OCI-M2 (cell line): Measurements from ENCODE around the gene PCSK9.
"Not testable (repeated sequence)": the region's sequence is repeated elsewhere in the genome, so short reads cannot be mapped to it uniquely, and the experiment has no call there.

Source experiments
- DNase-seq: peaks from one replicate; lab custom pipeline; 2025; ENCODE audit not compliant: unreplicated experiment; lab: John Stamatoyannopoulos, UW

The PCSK9 gene

GRCh38 chr1:55007625-55008024 is 31.7 kb upstream of the PCSK9 start:
- DNase-seq, result no peak

DNA sequence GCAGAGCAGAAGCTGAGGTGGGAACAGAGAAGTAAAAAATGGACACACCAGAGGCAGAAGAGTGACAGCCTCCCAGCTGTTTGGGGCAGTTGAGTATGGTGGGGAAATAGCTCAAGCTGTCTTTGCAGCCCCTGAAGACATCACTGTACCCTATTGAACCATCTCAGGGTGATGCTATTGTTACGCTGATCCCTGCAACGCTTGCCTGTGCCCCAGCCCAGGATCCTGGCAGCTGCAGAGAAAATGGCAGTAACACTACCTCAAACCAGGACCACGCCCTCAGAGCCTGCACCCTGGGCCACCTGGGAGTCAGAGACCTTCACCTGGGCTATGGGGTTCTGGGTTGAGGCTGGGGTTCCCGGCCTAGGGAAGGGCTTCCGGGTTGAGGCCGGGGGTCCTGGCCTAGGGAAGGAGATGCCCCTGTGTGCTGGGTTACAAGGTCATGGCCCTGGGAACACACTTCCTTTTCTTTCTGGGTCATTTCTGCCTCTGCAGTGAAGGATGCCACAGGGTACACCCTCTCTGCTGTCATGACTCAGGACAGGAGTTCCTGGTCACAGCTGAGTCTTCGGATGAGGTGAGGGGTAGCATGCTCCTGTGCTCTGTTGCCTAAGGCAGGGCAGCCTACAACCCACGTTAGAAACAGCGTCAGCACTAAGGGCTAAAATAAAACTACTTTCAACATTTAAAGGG is 29.0 kb upstream of the PCSK9 start:
- no peak for DNase-seq

DNA sequence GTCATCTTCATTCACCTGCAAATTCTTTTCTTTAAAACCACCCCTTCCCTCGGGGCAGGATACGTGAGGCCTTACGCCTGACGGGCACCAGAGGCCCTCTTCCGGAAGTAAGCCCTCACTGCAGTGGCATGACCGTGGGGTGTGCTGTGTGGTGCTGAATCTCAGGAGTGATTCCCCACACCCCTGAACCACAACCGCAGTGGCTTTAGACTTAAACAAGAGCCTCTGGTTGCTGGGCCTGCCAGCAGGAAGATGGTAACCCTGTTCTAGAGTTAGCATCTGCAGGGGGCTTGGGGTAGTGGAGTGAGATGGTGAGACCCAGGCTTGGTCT is 28.5 kb upstream of the PCSK9 start:
- DNase-seq, result no peak

DNA sequence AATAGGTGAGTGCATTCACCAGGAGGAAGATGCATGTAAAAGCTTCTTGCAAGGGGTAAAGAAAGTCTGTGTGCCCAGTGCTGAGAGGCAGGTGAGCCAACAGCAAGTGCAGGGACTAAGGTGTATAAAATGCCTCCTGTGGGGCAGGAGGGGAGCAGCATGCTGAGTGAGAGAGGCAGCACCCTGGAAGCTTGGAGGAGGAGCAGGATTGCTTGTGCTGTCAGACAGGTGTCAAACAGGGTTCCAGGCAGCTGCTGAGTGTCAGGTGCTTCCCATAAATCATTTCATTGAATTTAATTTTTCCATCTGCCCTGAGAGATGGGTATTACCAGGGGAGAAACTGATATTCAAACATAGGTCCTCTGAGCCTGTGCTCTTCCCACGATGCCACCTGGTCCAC is 26.7 kb upstream of the PCSK9 start:
- no peak for DNase-seq

DNA sequence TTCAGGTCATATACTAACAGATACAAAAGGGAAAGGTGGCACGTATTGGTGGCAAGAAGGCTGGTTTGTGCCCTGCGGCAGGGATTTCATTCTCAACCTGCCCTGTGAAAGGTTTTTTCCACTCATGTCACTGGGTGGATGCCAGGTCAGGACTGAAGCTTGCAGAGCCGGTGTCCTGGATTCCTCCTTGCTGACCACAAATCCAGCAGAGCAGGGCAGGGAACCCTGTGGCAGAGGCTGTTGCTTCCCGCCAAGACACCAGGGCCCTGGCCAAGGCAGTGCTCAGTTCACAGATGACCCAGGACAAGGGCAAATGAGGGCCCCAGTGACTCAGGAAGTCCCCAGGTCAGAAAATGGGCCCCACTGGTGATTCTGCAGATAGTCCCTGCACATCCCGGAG is 24.2 kb upstream of the PCSK9 start:
- DNase-seq, result no peak

- DNase-seq, result no peak
Measured at GRCh38 chr1:55015731-55016620, 23.4 kb upstream of the PCSK9 start.

GRCh38 chr1:55018395-55018794 is 21.0 kb upstream of the PCSK9 start:
- no peak for DNase-seq

- peak; percentile 2 for DNase-seq
Measured at GRCh38 chr1:55021942-55022546, 17.3 kb upstream of the PCSK9 start.

GRCh38 chr1:55024163-55024562 is 15.2 kb upstream of the PCSK9 start:
- not testable (repeated sequence) for DNase-seq

DNA sequence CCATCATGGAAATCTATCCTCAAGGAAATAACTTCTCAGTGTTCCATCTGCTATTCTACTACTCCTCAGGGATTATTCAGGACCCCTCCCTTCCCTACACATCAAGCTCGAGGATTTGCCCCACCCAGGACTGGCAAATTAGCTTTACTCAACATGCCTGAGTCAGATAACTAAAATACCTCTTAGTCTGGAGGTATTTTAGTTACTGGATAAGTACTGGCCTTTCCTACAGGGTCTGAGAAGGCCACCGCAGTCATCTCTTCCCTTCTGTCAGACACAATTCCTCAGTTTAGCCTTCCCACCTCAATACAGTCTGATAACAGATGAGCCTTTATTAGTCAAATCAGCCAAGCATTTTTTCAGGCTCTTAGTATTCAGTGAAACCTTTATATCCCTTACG is 12.7 kb upstream of the PCSK9 start:
- DNase-seq, result not testable (repeated sequence)

DNA sequence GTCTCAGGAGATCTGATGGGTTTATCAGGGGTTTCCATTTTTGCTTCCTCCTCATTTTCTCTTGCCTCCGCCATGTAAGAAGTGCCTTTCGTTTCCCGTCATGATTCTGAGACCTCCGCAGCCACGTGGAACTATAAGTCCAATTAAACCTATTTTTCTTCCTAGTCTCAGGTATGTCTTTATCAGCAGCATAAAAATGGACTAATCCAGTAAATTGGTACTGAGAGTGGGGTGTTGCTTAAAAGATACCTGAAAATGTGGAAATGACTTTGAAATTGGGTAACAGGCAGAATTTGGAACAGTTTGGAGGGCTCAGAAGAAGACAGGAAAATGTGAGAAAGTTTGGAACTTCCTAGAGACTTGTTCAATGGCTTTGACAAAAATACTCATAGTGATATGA is 8.2 kb upstream of the PCSK9 start:
- DNase-seq, result not testable (repeated sequence)

GRCh38 chr1:55033265-55033614 is 6.1 kb upstream of the PCSK9 start:
- DNase-seq, result no peak

GRCh38 chr1:55034476-55035133 is 4.7 kb upstream of the PCSK9 start:
- no peak for DNase-seq

DNA sequence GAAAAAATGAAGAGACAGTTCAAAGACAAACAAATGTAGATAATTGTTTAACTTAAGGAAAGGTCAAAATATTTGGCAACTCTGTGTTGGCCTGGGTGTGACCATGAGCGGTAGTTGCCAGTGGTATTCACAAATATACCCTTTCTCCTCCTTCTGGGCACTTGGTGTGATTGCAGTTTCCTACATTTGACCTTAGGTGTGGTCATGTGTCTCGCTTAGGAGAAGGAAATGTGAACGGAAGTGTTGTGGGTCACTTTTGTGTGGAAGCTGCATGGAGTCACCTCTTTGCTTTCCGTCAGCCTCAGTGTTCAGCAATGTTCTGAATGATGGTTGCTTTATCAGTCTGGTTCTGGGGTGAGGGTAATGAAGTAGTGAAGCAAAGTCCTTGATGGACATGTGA is 3.4 kb upstream of the PCSK9 start:
- DNase-seq, result no peak

- DNase-seq, result no peak
Measured at GRCh38 chr1:55037733-55038551, 1.4 kb upstream of the PCSK9 start.

GRCh38 chr1:55038552-55038838 is 853 bp upstream of the PCSK9 start:
- no peak for DNase-seq

- DNase-seq, result no peak
Measured at GRCh38 chr1:55038974-55039341, 390 bp upstream of the PCSK9 start.

DNA sequence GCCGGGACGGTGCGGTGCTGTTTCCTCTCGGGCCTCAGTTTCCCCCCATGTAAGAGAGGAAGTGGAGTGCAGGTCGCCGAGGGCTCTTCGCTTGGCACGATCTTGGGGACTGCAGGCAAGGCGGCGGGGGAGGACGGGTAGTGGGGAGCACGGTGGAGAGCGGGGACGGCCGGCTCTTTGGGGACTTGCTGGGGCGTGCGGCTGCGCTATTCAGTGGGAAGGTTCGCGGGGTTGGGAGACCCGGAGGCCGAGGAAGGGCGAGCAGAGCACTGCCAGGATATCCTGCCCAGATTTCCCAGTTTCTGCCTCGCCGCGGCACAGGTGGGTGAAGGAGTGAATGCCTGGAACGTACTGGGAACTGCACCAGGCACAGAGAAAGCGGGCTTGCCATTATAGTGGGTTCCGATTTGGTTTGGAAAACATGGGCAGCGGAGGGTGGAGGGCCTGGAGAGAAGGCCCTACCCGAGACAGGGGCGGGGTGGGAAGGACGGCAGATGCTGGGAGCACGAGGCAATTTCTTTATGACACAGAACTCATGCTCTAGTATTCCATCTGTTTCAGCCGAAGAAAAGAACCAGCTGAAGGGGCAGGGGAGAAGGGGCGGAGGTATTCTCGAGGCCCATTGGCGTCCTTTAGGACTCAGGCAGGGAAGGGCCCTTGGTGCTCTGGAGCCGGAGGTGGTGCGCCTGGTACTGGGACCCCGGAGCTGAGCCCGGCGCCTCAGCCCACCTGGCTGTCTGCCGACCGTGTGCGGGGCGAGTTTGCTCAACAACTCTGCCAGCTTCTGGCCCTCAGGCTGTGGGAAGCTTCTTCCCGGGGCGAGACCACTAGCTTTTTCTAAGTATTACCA is 960 bp downstream of the PCSK9 start:
- DNase-seq, result no peak

GRCh38 chr1:55040933-55041494 is 1.7 kb downstream of the PCSK9 start:
- no peak for DNase-seq

DNA sequence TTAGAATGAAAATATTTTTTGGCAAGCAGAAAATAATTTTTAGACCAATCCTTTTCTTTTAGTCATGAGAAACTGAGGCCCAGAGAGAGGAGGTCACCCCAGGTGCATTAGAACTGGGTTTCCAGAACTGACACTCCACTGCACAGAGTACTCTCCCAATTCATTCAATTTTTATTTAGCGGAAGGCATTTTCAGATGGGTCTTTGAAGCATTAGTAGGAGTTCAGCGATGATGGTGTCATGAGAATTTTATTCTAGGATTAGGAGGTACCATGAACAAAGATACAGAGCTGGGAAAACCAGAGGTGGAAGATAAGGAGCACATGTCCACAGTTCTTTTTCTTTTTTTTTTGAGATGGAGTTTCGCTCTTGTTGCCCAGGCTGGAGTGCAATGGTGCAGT is 2.3 kb downstream of the PCSK9 start:
- DNase-seq, result no peak
